Right lung (tissue), 5 donors: ENCODE results near the gene LRRC17. TPM values are rescaled to one million over a fixed set of nuclear protein-coding genes. Genes with fewer than 3 reads are reported as not detected.
"Not testable (repeated sequence)": the region's sequence is repeated elsewhere in the genome, so short reads cannot be mapped to it uniquely, and the experiment has no call there.

Experiments
- DNase-seq, 2 donors: peaks; one replicate each; pipeline ENCODE4 v3.0.0-alpha.2; 2013
- polyA plus RNA-seq, 5 donors: library from polyadenylated mRNA; unstranded; fragments of 120-200 nt; gene quantifications; one replicate each; pipeline versions ENCODE4 v1.2.1 to v1.2.3, GENCODE V29; 2013; ENCODE audit warnings: inconsistent platforms in 1 of 5, low replicate concordance in 1 of 5; ENCODE audit not compliant: insufficient read length in 5 of 5, insufficient read depth in 1 of 5

The LRRC17 gene
- polyA plus RNA-seq, 5 donors: 176 to 286 (median 232) TPM

- no peak for DNase-seq
These were observed 22.8 kb downstream of the LRRC17 start for GRCh38 chr7:102935450-102936115.

GRCh38 chr7:102938679-102939078, 25.9 kb downstream of the LRRC17 start:
- no peak for DNase-seq

GRCh38 chr7:102942181-102942866, 29.5 kb downstream of the LRRC17 start:
- no peak for DNase-seq

- DNase-seq: no peak
These were observed 30.1 kb downstream of the LRRC17 start for GRCh38 chr7:102942868-102943267.

GRCh38 chr7:102943423-102944169, 30.8 kb downstream of the LRRC17 start:
- no peak for DNase-seq

GRCh38 chr7:102944241-102944640, 31.4 kb downstream of the LRRC17 start:
- DNase-seq: no peak

GRCh38 chr7:102951839-102952238, 39.0 kb downstream of the LRRC17 start:
- DNase-seq: no peak

GRCh38 chr7:102953406-102953805, 40.6 kb downstream of the LRRC17 start:
- no peak for DNase-seq

GRCh38 chr7:102954359-102954758, 41.6 kb downstream of the LRRC17 start:
- not testable (repeated sequence) for DNase-seq

- not testable (repeated sequence) for DNase-seq
These were observed 45.2 kb downstream of the LRRC17 start for GRCh38 chr7:102958004-102958403.

GRCh38 chr7:102961993-102962392, 49.2 kb downstream of the LRRC17 start:
- not testable (repeated sequence) for DNase-seq

- DNase-seq: no peak
These were observed 53.7 kb downstream of the LRRC17 start for GRCh38 chr7:102966465-102966864.

GRCh38 chr7:102967798-102968197, 55.0 kb downstream of the LRRC17 start:
- no peak for DNase-seq

- no peak for DNase-seq
These were observed 60.4 kb downstream of the LRRC17 start for GRCh38 chr7:102973096-102973802.

- DNase-seq: no peak
These were observed 61.8 kb downstream of the LRRC17 start for GRCh38 chr7:102974366-102975236.

- no peak for DNase-seq
These were observed 63.1 kb downstream of the LRRC17 start for GRCh38 chr7:102975854-102976253.

GRCh38 chr7:102976493-102976892, 63.7 kb downstream of the LRRC17 start:
- no peak for DNase-seq

- DNase-seq: not testable (repeated sequence)
These were observed 64.8 kb downstream of the LRRC17 start for GRCh38 chr7:102977586-102977985.

GRCh38 chr7:102978284-102978683, 65.5 kb downstream of the LRRC17 start:
- DNase-seq: no peak

- DNase-seq: no peak
These were observed 66.9 kb downstream of the LRRC17 start for GRCh38 chr7:102979670-102980069.

- no peak for DNase-seq
These were observed 68.7 kb downstream of the LRRC17 start for GRCh38 chr7:102981451-102981850.
